ENCODE results near the gene TTYH2. TPM values are rescaled to one million over a fixed set of nuclear protein-coding genes. Genes with fewer than 3 reads are reported as not detected.

Gene TTYH2
- polyA plus RNA-seq, 3 donors = 12.3 to 57.4 (median 18.7) TPM

DNA sequence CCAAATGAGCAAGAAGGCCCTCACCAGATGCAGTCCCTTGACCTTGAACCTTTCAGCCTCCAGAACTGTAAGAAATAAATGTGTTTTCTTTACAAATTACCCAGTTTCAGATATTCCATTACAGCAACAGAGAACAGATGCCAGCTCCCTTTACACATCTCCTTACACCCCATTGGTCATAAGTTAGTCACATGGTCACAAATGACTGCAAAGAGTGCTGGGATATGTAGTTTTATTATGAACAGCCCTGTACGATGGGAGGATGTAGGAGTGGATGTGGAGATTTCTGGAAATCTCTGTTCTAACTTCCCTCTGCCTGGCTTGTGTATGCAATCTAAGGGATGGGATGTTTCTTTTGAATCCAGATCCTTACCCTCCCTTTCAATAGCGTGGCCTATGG lies 23.2 kb upstream of the TTYH2 start:
- H3K4me1 ChIP-seq (ENCODE audit: control insufficient read depth in 1 of 2, insufficient read depth in 2 of 2, low read length in 2 of 2) = peaks cover 17 to 21% of the 10 kb centered on the region in 2 donors
- no peaks in the 10 kb centered on the region for H3K79me2 ChIP-seq (ENCODE audit: insufficient read depth, low read length)
- H3K9ac ChIP-seq (ENCODE audit: insufficient read depth, low read length, poor library complexity, severe bottlenecking) = no peak overlapping the region
- no peak overlapping the region for H3K4me2 ChIP-seq (replicated peaks; ENCODE audit: extremely low read depth, low read length, poor library complexity, severe bottlenecking)
- 67% methylated on average over 1 of the region's 2 CpGs for whole genome bisulfite sequencing (ENCODE audit: insufficient coverage)
- H3K27me3 ChIP-seq (ENCODE audit: control insufficient read depth in 2 of 2, insufficient read depth in 2 of 2, low read length in 2 of 2) = no peaks in the 10 kb centered on the region
- Mint-ChIP-seq H3K9me3 (no peaks in the 10 kb centered on the region), H3K36me3 (no peaks in the 10 kb centered on the region), H3K4me3 (no peak overlapping the region), H3K4me1 (peaks cover 20% of the 10 kb centered on the region), H3K27ac (no peak overlapping the region), H3K27me3 (ENCODE audit: low read depth in 3 of 3) (peaks cover 0 to 18% (median 6%) of the 10 kb centered on the region in 3 donors)
- H4K20me1 ChIP-seq (ENCODE audit: insufficient read depth, low read length) = no peaks in the 10 kb centered on the region
- H3K9me3 ChIP-seq (replicated peaks in 1 of 2; ENCODE audit: control insufficient read depth in 1 of 2, insufficient read depth in 1 of 2, low read length in 2 of 2) = no peaks in the 10 kb centered on the region
- peak; percentile 30 to 61 (median 60) for DNase-seq
- H3K4me3 ChIP-seq (replicated peaks in 1 of 3; ENCODE audit: low read depth in 2 of 3, low read length in 3 of 3) = no peak overlapping the region
- H3K36me3 ChIP-seq (replicated peaks in 1 of 2; ENCODE audit: control insufficient read depth in 1 of 2, insufficient read depth in 2 of 2, low read length in 2 of 2) = no peaks in the 10 kb centered on the region
- TF ChIP-seq, protein P1, sequence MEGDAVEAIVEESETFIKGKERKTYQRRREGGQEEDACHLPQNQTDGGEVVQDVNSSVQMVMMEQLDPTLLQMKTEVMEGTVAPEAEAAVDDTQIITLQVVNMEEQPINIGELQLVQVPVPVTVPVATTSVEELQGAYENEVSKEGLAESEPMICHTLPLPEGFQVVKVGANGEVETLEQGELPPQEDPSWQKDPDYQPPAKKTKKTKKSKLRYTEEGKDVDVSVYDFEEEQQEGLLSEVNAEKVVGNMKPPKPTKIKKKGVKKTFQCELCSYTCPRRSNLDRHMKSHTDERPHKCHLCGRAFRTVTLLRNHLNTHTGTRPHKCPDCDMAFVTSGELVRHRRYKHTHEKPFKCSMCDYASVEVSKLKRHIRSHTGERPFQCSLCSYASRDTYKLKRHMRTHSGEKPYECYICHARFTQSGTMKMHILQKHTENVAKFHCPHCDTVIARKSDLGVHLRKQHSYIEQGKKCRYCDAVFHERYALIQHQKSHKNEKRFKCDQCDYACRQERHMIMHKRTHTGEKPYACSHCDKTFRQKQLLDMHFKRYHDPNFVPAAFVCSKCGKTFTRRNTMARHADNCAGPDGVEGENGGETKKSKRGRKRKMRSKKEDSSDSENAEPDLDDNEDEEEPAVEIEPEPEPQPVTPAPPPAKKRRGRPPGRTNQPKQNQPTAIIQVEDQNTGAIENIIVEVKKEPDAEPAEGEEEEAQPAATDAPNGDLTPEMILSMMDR (IDR thresholded peaks at IDR 0.05) = no peak
- intact Hi-C loops (cut with micrococcal nuclease) = no loop called here
- H2AFZ ChIP-seq (ENCODE audit: insufficient read depth, low read depth, low read length, poor library complexity, severe bottlenecking) = no peak overlapping the region
- no peak overlapping the region for H3K27ac ChIP-seq (ENCODE audit: low read depth in 1 of 2, low read length in 2 of 2)

DNA sequence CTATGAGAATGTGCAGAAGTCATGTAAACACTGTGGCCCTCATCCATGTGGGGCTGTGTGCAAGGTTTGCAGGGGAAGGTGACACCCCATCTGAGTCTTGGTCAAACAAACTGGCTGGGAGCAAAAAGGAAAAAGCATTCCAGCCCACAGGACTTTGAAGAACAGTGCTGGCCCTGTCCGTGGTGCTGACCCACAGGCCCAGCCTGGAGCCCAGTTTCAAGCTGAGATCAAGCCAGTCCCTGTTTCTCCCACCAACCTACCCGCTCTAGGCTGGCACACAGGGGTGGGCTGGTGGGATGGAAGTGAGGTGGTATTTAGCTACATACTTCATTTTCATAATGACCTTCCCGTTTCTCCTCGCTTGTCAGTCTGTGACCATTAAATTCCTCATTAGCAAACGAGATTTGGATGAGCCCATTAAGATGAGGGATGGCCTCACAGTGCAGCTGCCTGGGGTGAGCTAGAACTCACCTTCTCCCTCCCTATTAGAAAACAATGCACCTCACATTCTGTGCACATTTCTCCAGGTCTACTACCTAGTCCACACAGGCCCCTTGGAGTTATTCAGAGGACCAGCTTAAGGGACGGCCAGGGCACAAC lies 22.5 kb upstream of the TTYH2 start:
- Mint-ChIP-seq H3K27me3 (ENCODE audit: low read depth in 3 of 3) (peaks cover 0 to 15% (median 6%) of the 10 kb centered on the region in 3 donors), H3K4me3 (no peak overlapping the region), H3K27ac (no peak overlapping the region), H3K36me3 (no peaks in the 10 kb centered on the region), H3K4me1 (peaks cover 20% of the 10 kb centered on the region), H3K9me3 (no peaks in the 10 kb centered on the region)
- Histone ChIP-seq H3K9ac (ENCODE audit: insufficient read depth, low read length, poor library complexity, severe bottlenecking) (no peak overlapping the region), H3K4me1 (ENCODE audit: control insufficient read depth in 1 of 2, insufficient read depth in 2 of 2, low read length in 2 of 2) (peaks cover 17 to 21% of the 10 kb centered on the region in 2 donors), H2AFZ (ENCODE audit: insufficient read depth, low read depth, low read length, poor library complexity, severe bottlenecking) (no peak overlapping the region), H4K20me1 (ENCODE audit: insufficient read depth, low read length) (no peaks in the 10 kb centered on the region), H3K27ac (ENCODE audit: low read depth in 1 of 2, low read length in 2 of 2) (no peak overlapping the region), H3K79me2 (ENCODE audit: insufficient read depth, low read length) (no peaks in the 10 kb centered on the region), H3K27me3 (ENCODE audit: control insufficient read depth in 2 of 2, insufficient read depth in 2 of 2, low read length in 2 of 2) (no peaks in the 10 kb centered on the region), H3K4me3 (replicated peaks in 1 of 3; ENCODE audit: low read depth in 2 of 3, low read length in 3 of 3) (no peak overlapping the region), H3K36me3 (replicated peaks in 1 of 2; ENCODE audit: control insufficient read depth in 1 of 2, insufficient read depth in 2 of 2, low read length in 2 of 2) (no peaks in the 10 kb centered on the region), H3K4me2 (replicated peaks; ENCODE audit: extremely low read depth, low read length, poor library complexity, severe bottlenecking) (no peak overlapping the region), H3K9me3 (replicated peaks in 1 of 2; ENCODE audit: control insufficient read depth in 1 of 2, insufficient read depth in 1 of 2, low read length in 2 of 2) (no peaks in the 10 kb centered on the region)
- DNase-seq = no peak
- TF ChIP-seq, protein P1 (IDR thresholded peaks at IDR 0.05) = no peak
- intact Hi-C loops (cut with micrococcal nuclease) = no loop called here
- WGBS (ENCODE audit: insufficient coverage) = 92% methylated on average over 1 of the region's 6 CpGs
